Measurements from ENCODE around the gene HDAC8.
A peak's percentile ranks its signal among the peaks of the same experiment; 100 is the strongest.

Gene HDAC8

GRCh38 chrX:72365126-72365525 lies 207.5 kb downstream of the HDAC8 start:
- H3K27ac Mint-ChIP-seq, result no peak overlapping the region
- no peaks in the 10 kb centered on the region for H3K27me3 Mint-ChIP-seq (ENCODE audit: low read depth, poor library complexity)
- DNase-seq, result no peak
- H3K36me3 Mint-ChIP-seq (ENCODE audit: low read depth), result peaks cover 21% of the 10 kb centered on the region
- H3K4me3 Mint-ChIP-seq, result no peak overlapping the region
- peaks cover 42% of the 10 kb centered on the region for H3K4me1 Mint-ChIP-seq
- peaks cover 40% of the 10 kb centered on the region for H3K9me3 Mint-ChIP-seq
- TF ChIP-seq, protein P1, sequence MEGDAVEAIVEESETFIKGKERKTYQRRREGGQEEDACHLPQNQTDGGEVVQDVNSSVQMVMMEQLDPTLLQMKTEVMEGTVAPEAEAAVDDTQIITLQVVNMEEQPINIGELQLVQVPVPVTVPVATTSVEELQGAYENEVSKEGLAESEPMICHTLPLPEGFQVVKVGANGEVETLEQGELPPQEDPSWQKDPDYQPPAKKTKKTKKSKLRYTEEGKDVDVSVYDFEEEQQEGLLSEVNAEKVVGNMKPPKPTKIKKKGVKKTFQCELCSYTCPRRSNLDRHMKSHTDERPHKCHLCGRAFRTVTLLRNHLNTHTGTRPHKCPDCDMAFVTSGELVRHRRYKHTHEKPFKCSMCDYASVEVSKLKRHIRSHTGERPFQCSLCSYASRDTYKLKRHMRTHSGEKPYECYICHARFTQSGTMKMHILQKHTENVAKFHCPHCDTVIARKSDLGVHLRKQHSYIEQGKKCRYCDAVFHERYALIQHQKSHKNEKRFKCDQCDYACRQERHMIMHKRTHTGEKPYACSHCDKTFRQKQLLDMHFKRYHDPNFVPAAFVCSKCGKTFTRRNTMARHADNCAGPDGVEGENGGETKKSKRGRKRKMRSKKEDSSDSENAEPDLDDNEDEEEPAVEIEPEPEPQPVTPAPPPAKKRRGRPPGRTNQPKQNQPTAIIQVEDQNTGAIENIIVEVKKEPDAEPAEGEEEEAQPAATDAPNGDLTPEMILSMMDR (IDR thresholded peaks at IDR 0.05), result no peak

GRCh38 chrX:72360326-72360725 lies 212.3 kb downstream of the HDAC8 start:
- no peak for DNase-seq
- Mint-ChIP-seq H3K4me1 (peaks cover 14% of the 10 kb centered on the region), H3K4me3 (no peak overlapping the region), H3K36me3 (ENCODE audit: low read depth) (peaks cover 24% of the 10 kb centered on the region), H3K27me3 (ENCODE audit: low read depth, poor library complexity) (peaks cover 5% of the 10 kb centered on the region), H3K9me3 (peaks cover 51% of the 10 kb centered on the region), H3K27ac (no peak overlapping the region)
- TF ChIP-seq, protein P1 (IDR thresholded peaks at IDR 0.05), result no peak

DNA sequence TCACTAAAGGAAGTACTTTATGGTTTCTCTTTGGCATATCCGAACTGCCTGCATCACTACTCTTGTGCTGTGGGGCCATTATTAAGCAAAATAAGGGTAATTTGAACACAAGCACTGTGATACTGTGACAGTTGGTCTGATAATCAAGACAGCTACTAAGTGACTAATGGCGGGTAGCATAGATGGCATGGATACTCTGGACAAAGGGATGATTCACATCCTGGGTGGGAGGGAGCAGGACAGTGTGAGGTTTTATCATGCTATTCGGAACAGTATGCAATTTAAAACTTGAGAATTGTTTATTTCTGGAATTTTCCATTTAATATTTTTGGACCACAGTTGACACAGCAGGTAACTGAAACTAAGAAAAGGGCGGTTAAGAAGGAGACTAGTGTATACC lies 214.3 kb downstream of the HDAC8 start:
- peaks cover 15% of the 10 kb centered on the region for H3K4me1 Mint-ChIP-seq
- H3K9me3 Mint-ChIP-seq, result peaks cover 40% of the 10 kb centered on the region
- H3K36me3 Mint-ChIP-seq (ENCODE audit: low read depth), result peaks cover 15% of the 10 kb centered on the region
- H3K4me3 Mint-ChIP-seq, result no peak overlapping the region
- TF ChIP-seq, protein P1 (IDR thresholded peaks at IDR 0.05), result no peak
- no peak overlapping the region for H3K27ac Mint-ChIP-seq
- DNase-seq, result no peak
- peaks cover 5% of the 10 kb centered on the region for H3K27me3 Mint-ChIP-seq (ENCODE audit: low read depth, poor library complexity)

DNA sequence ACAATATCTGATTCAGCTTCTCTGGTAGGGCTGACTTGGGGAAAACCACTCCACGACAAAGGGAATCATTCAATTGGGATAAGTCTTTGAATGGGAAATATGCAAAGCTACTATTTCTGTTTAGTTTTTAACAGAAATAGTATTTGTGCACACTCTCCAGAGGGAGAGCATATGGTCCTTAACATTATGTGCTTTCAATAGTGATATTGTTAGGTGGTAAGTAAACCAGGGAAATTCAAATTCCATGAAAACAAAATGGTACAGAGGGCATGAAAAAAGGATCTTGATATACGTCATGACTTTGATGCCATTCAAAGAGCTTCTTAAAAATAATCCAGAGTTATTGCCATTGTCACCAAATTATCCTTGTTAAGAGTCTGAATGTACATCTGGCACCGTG lies 219.9 kb downstream of the HDAC8 start:
- Mint-ChIP-seq H3K4me3 (no peak overlapping the region), H3K9me3 (peaks cover 50% of the 10 kb centered on the region), H3K36me3 (ENCODE audit: low read depth) (peaks cover 22% of the 10 kb centered on the region), H3K27me3 (ENCODE audit: low read depth, poor library complexity) (no peaks in the 10 kb centered on the region), H3K4me1 (peaks cover 31% of the 10 kb centered on the region), H3K27ac (no peak overlapping the region)
- TF ChIP-seq, protein P1 (IDR thresholded peaks at IDR 0.05), result no peak
- DNase-seq, result no peak

DNA sequence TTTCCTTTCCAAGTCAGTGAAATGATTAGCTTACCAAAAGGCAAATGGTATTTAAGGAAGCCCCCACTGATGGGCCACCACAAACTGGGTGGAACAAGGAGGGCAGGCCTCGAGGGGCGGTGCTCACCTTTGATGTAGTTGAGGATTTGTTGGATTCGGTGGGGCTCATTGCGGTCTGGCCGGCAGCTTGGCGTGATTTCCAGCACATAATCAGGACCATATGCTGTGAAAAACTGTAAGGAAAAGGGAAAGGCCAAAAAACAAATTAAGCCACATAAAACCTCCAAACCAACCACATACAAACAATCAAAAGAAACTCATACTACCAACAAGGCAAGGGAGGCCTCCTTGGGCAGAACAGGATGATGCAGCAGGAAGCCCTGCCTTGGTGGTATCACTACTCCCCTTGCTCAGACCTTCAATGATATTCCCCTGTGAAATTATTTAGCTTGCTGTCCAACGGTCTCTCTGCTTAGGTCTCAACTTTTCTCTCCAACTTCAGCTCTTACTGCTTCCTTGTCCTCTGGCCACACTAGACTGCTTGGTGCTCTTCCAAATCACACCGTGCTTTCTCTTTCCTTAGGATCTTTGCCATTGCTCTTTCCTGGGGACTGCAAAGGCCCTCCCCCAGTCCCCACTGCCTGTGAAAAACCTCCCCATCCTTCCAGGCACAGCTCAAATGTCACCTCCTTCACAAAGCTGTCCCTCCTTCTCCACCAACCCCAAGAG lies 220.9 kb downstream of the HDAC8 start:
- H3K4me1 Mint-ChIP-seq, result peaks cover 41% of the 10 kb centered on the region
- TF ChIP-seq, protein P1 (IDR thresholded peaks at IDR 0.05), result no peak
- no peak for DNase-seq
- H3K27me3 Mint-ChIP-seq (ENCODE audit: low read depth, poor library complexity), result no peaks in the 10 kb centered on the region
- peak overlapping the region; percentile 83 for H3K27ac Mint-ChIP-seq
- H3K4me3 Mint-ChIP-seq, result no peak overlapping the region
- H3K9me3 Mint-ChIP-seq, result peaks cover 41% of the 10 kb centered on the region
- H3K36me3 Mint-ChIP-seq (ENCODE audit: low read depth), result peaks cover 22% of the 10 kb centered on the region

- Mint-ChIP-seq H3K27me3 (ENCODE audit: low read depth, poor library complexity) (no peaks in the 10 kb centered on the region), H3K9me3 (peaks cover 40% of the 10 kb centered on the region), H3K4me1 (peaks cover 41% of the 10 kb centered on the region), H3K4me3 (no peak overlapping the region), H3K36me3 (ENCODE audit: low read depth) (peaks cover 24% of the 10 kb centered on the region), H3K27ac (no peak overlapping the region)
- no peak for DNase-seq
- TF ChIP-seq, protein P1 (IDR thresholded peaks at IDR 0.05), result no peak
Measured at GRCh38 chrX:72349190-72349589, 223.5 kb downstream of the HDAC8 start.
